Measurements from ENCODE around the gene DNAJC19.

Gene DNAJC19

DNA sequence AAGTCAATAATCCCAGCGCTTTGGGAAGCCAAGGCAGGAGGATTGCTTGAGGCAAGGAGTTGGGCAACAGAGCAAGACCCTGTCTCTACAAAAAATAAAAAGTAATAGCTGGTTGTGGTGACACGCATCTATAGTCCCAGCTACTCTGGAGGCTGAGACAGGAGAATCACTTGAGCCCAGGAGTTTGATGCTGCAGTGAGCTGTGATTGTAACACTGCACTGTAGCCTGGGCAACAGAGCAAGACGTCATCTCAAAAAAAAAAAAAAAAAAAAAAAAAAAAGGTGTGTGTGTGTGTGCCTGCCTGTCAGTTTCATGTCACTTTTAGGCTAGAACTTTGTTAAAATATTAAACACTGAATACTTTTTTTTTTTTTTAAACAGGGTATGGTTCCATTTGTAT is 28.4 kb downstream of the DNAJC19 start:
- no peak for DNase-seq

DNA sequence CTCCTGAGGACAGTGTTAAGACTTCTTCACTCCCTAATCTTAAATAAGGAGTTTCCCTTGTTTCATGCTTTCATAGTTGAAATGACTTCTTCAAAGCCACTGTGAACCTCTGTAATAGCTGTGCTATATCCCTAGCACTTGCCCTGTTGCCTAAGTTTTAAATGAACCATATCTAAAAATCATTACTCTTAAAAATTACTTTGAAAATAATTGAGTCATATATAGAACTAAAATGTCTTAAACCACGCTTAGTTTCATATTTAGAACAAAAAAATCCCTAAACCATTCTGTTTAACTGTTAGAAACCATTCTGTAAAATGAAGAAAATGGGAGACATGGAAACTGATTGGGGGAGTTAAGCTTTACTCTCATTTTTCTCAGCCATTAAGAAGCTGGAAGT is 29.8 kb downstream of the DNAJC19 start:
- no peak for DNase-seq

- DNase-seq = no peak
Observed at GRCh38 chr3:180947761-180948390, 41.7 kb downstream of the DNAJC19 start.

GRCh38 chr3:180940826-180941225 is 48.7 kb downstream of the DNAJC19 start:
- no peak for DNase-seq

- DNase-seq = no peak
Observed at GRCh38 chr3:180934638-180935037, 54.9 kb downstream of the DNAJC19 start.

Measured in C1 segment of cervical spinal cord (tissue), 14 donors.